Measurements from ENCODE around the gene AHCYL2. TPM values are rescaled to one million over a fixed set of nuclear protein-coding genes. Genes with fewer than 3 reads are reported as not detected.
A peak's percentile ranks its signal among the peaks of the same experiment; 100 is the strongest.

AHCYL2 gene
- total RNA-seq, 2 donors from 2014 or later, result 28.3 to 31.4 TPM

- peak; percentile 92 for ATAC-seq (ENCODE audit: insufficient number of reproducible peaks, low FRiP score, low read depth)
- no peak within 1 kb of the TSS for H3K27ac ChIP-seq
Observed at GRCh38 chr7:129433847-129434674, 209.2 kb downstream of the AHCYL2 start, which contains the start of gene STRIP2. Gene STRIP2 (plus strand): TSS chr7:129434432. CDS start chr7:129434473, 41 bp downstream.

GRCh38 chr7:129434675-129435318 is 210.0 kb downstream of the AHCYL2 start:
- TF ChIP-seq CTCF (IDR thresholded peaks at IDR 0.05), result no peak
- Histone ChIP-seq H3K4me3 (peak overlapping the region; percentile 78), H3K36me3 (no peaks in the 10 kb centered on the region), H3K27ac (no peak overlapping the region), H3K9me3 (no peaks in the 10 kb centered on the region), H3K4me1 (ENCODE audit: control insufficient read depth in 1 of 2, low read depth in 2 of 2) (peaks cover 0 to 13% of the 10 kb centered on the region in 2 donors), H3K27me3 (replicated peaks; ENCODE audit: insufficient read depth) (no peaks in the 10 kb centered on the region)
- no peak for ATAC-seq (ENCODE audit: insufficient number of reproducible peaks, low FRiP score, low read depth)
- DNase-seq (ENCODE audit: low spot score), result no peak

More at GRCh38 chr7:129433847-129434674, 209.2 kb downstream of the AHCYL2 start, which contains the start of gene STRIP2:
- Histone ChIP-seq H3K4me1 (ENCODE audit: control insufficient read depth in 1 of 2, low read depth in 2 of 2) (peaks cover 0 to 13% of the 10 kb centered on the region in 2 donors), H3K9me3 (no peaks in the 10 kb centered on the region), H3K27me3 (replicated peaks; ENCODE audit: insufficient read depth) (no peaks in the 10 kb centered on the region), H3K36me3 (no peaks in the 10 kb centered on the region), H3K4me3 (peak within 1 kb of the TSS; percentile 78)
- peak; percentile 74 for DNase-seq (ENCODE audit: low spot score)
- no peak for TF ChIP-seq CTCF (IDR thresholded peaks at IDR 0.05)

GRCh38 chr7:129435414-129435829 is 210.6 kb downstream of the AHCYL2 start:
- ATAC-seq (ENCODE audit: insufficient number of reproducible peaks, low FRiP score, low read depth) (no peak), DNase-seq (ENCODE audit: low spot score) (no peak)
- no peak for TF ChIP-seq CTCF (IDR thresholded peaks at IDR 0.05)
- no peak overlapping the region for H3K27ac ChIP-seq
- H3K36me3 ChIP-seq, result no peaks in the 10 kb centered on the region
- H3K27me3 ChIP-seq (replicated peaks; ENCODE audit: insufficient read depth), result no peaks in the 10 kb centered on the region
- no peak overlapping the region for H3K4me3 ChIP-seq
- H3K9me3 ChIP-seq, result no peaks in the 10 kb centered on the region
- peaks cover 0 to 13% of the 10 kb centered on the region in 2 donors for H3K4me1 ChIP-seq (ENCODE audit: control insufficient read depth in 1 of 2, low read depth in 2 of 2)

- DNase-seq (ENCODE audit: low spot score) (no peak), ATAC-seq (ENCODE audit: insufficient number of reproducible peaks, low FRiP score, low read depth) (no peak)
- Histone ChIP-seq H3K4me1 (ENCODE audit: control insufficient read depth in 1 of 2, low read depth in 2 of 2) (peaks cover 0 to 13% of the 10 kb centered on the region in 2 donors), H3K36me3 (no peaks in the 10 kb centered on the region), H3K27ac (no peak overlapping the region), H3K9me3 (no peaks in the 10 kb centered on the region), H3K4me3 (no peak overlapping the region), H3K27me3 (replicated peaks; ENCODE audit: insufficient read depth) (no peaks in the 10 kb centered on the region)
- TF ChIP-seq CTCF (IDR thresholded peaks at IDR 0.05), result no peak
Observed at GRCh38 chr7:129436335-129436923, 211.6 kb downstream of the AHCYL2 start.

GRCh38 chr7:129437190-129437589 is 212.4 kb downstream of the AHCYL2 start:
- H3K4me1 ChIP-seq (ENCODE audit: control insufficient read depth in 1 of 2, low read depth in 2 of 2), result peaks cover 0 to 13% of the 10 kb centered on the region in 2 donors
- no peak for TF ChIP-seq CTCF (IDR thresholded peaks at IDR 0.05)
- H3K27me3 ChIP-seq (replicated peaks; ENCODE audit: insufficient read depth), result no peaks in the 10 kb centered on the region
- no peak for DNase-seq (ENCODE audit: low spot score)
- no peak for ATAC-seq (ENCODE audit: insufficient number of reproducible peaks, low FRiP score, low read depth)
- no peak overlapping the region for H3K27ac ChIP-seq
- no peak overlapping the region for H3K4me3 ChIP-seq
- no peaks in the 10 kb centered on the region for H3K36me3 ChIP-seq
- H3K9me3 ChIP-seq, result no peaks in the 10 kb centered on the region

All from thoracic aorta (tissue), 2 donors.